ENCODE data around the gene CDH11.

DNA sequence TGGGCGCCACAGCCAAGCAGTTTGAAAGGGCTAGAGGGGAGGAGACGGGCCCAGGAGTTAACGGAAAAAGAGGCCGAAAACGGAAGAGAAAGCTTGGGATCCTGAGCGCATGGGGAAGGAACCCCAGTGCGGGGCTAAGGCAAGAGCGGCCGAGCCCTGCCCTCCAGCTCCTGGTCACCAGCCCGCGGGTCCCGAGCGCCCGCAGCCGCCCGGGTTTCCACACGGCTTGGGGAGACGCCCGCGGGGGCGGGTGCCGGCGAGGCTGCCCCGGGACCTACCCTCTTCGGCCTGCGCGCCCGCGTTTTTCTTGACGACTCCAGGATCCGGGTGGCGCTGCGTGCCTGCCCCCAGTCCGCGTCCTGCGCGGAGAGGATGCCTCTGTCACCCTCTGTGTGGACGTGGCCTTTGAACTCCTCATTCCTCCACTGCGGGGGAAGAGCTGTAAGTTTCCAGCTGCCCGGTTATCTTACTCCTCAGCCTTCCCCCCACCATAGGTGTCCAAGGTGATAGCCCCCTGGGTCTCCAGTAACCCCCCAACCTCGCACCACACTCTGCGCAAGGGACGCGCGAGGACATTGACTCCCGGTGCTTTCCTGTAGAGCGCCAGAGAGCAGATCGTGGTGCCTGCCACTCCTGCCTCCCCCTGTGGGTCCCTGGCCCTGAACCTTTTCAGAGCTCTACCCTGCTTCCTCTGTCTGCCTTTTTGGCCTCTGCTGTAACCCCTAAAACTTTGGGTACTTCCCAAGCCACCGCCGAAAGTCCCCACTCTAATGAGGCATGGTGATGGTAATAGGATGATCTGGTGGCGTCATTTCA is 1.7 kb upstream of the CDH11 start:
- TF ChIP-seq, protein P1, sequence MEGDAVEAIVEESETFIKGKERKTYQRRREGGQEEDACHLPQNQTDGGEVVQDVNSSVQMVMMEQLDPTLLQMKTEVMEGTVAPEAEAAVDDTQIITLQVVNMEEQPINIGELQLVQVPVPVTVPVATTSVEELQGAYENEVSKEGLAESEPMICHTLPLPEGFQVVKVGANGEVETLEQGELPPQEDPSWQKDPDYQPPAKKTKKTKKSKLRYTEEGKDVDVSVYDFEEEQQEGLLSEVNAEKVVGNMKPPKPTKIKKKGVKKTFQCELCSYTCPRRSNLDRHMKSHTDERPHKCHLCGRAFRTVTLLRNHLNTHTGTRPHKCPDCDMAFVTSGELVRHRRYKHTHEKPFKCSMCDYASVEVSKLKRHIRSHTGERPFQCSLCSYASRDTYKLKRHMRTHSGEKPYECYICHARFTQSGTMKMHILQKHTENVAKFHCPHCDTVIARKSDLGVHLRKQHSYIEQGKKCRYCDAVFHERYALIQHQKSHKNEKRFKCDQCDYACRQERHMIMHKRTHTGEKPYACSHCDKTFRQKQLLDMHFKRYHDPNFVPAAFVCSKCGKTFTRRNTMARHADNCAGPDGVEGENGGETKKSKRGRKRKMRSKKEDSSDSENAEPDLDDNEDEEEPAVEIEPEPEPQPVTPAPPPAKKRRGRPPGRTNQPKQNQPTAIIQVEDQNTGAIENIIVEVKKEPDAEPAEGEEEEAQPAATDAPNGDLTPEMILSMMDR (IDR thresholded peaks at IDR 0.05), result no peak
- no peak for TF ChIP-seq POLR2A (IDR thresholded peaks at IDR 0.05)

Data from vagina (tissue), 2 donors.